ENCODE results near the gene SLC29A3. TPM values are rescaled to one million over a fixed set of nuclear protein-coding genes. Genes with fewer than 3 reads are reported as not detected.

The SLC29A3 gene
- total RNA-seq, 1 experiment from 2014 or later: 9.2 TPM

GRCh38 chr10:71314028-71314693 is 4.9 kb upstream of the SLC29A3 start:
- no peak overlapping the region for H4K5ac ChIP-seq (ENCODE audit: insufficient read length, low read depth, low read length)
- H3K4me2 ChIP-seq (ENCODE audit: insufficient read depth, insufficient read length, low read length): peak overlapping the region; percentile 25

More at GRCh38 chr10:71314028-71314693, 4.9 kb upstream of the SLC29A3 start:
- Mint-ChIP-seq H3K27ac (peak overlapping the region in 1 of 3 experiments; percentile 59; a peak in 2 of 7 replicates), H3K4me3 (peak overlapping the region; percentile 51 to 56; a peak in 4 of 5 replicates), H3K36me3 (ENCODE audit: insufficient read depth in 1 of 3, low read depth in 3 of 3) (no peaks in the 10 kb centered on the region), H3K9me3 (no peaks in the 10 kb centered on the region; a peak in 1 of 5 replicates), H3K27me3 (ENCODE audit: low read depth) (peaks cover 26% of the 10 kb centered on the region), H3K4me1 (peaks cover 24% of the 10 kb centered on the region in 2 experiments)
- WGBS (ENCODE audit: extremely low coverage, insufficient read length, low lambda C conversion rate): no CpG with 5 or more reads among the region's 21 CpGs
- TF ChIP-seq CTCF (conservative IDR thresholded peaks at IDR 0.05): peak; percentile 92
- no peak overlapping the region for H2BK20ac ChIP-seq (ENCODE audit: low read depth, low read length, poor library complexity, severe bottlenecking)
- no peak overlapping the region for H3K56ac ChIP-seq (ENCODE audit: insufficient read length, low read depth, low read length)
- no peak overlapping the region for H4K8ac ChIP-seq (replicated peaks; ENCODE audit: insufficient read length, low read depth, low read length)
- H3T11ph ChIP-seq (ENCODE audit: low read length): no peak overlapping the region
- H4K20me1 ChIP-seq (ENCODE audit: control insufficient read depth, insufficient read depth, insufficient read length): no peaks in the 10 kb centered on the region
- H3K14ac ChIP-seq (ENCODE audit: insufficient read depth, low read length): peak overlapping the region; percentile 51; the same call in 1 of the 2 replicates
- H3K18ac ChIP-seq (ENCODE audit: insufficient read length, low read depth, low read length): no peak overlapping the region
- H3K27ac ChIP-seq (ENCODE audit: insufficient read length, low read depth, low read length): no peak overlapping the region
- no peak overlapping the region for H2AK5ac ChIP-seq (ENCODE audit: insufficient read length, low read length)
- no peaks in the 10 kb centered on the region for H3K79me1 ChIP-seq (ENCODE audit: insufficient read depth, low read depth, low read length, poor library complexity, severe bottlenecking)
- H3K9me3 ChIP-seq (ENCODE audit: control insufficient read depth, low read depth, low read length): no peaks in the 10 kb centered on the region
- H2AFZ ChIP-seq (ENCODE audit: low read length): peak overlapping the region; percentile 26
- no peak overlapping the region for H2BK120ac ChIP-seq (ENCODE audit: low read depth, low read length, poor library complexity, severe bottlenecking)
- H3K23me2 ChIP-seq (ENCODE audit: insufficient read length, low read depth, low read length, poor library complexity, severe bottlenecking): peaks cover 3% of the 10 kb centered on the region
- no peaks in the 10 kb centered on the region for H3K4me1 ChIP-seq (ENCODE audit: insufficient read depth, low read length)
- H2BK12ac ChIP-seq (ENCODE audit: insufficient read length, low read depth, low read length): no peak overlapping the region
- H3K79me2 ChIP-seq (ENCODE audit: insufficient read depth, low read length): no peaks in the 10 kb centered on the region
- peak; percentile 66 for DNase-seq
- no peak overlapping the region for H2BK15ac ChIP-seq (ENCODE audit: low read depth, low read length)
- no peaks in the 10 kb centered on the region; the same call in 1 of the 2 replicates for H3K27me3 ChIP-seq (ENCODE audit: insufficient read depth, low read length)
- no peak overlapping the region for H4K91ac ChIP-seq (ENCODE audit: insufficient read length, low read depth, low read length)
- no peak overlapping the region for H3K4ac ChIP-seq (ENCODE audit: low read depth, low read length)
- no peak overlapping the region for H3K9ac ChIP-seq (ENCODE audit: extremely low read depth, insufficient read length, low read length)
- H3K23ac ChIP-seq (ENCODE audit: insufficient read length, low read depth, low read length): no peak overlapping the region
- no peak overlapping the region for H2BK5ac ChIP-seq (ENCODE audit: insufficient read length, low read length)

Measured in H9 (cell line).